SHP77 (cell line): ENCODE data around the gene PAX1.

Experiments used
- DNase-seq, 2 experiments: peaks; one replicate each; lab custom pipeline; 2025; lab: John Stamatoyannopoulos, UW

Gene PAX1

GRCh38 chr20:21739682-21740081 is 34.2 kb downstream of the PAX1 start:
- peak; percentile 66 to 70 for DNase-seq

GRCh38 chr20:21741266-21741665 is 35.8 kb downstream of the PAX1 start:
- DNase-seq, result no peak

GRCh38 chr20:21762646-21763045 is 57.2 kb downstream of the PAX1 start:
- no peak for DNase-seq

DNA sequence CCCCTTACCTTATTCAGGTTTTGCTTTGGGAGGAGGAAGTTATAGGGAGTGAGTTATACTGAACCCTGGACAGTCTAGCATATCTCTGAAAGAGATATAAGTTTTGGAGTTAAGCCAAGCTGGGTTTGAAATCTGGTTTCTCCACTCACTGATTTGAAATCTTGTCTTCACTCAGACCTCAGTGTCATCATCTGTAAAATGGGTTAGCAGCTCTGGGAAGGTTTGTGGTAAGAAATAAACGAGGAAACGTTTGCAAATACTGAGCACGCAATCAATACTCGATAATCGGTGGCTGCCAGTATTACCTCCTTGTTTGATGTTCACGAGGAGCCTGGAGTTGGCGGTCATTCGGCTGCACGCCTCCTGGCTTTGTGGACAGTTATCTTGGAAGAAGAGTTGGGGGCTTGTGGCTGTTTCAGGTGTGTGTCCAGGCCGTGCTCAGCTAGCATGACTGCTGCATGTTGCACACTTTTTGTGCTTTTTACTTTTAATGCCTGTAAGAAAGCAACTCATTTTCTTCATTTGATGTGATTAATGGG is 61.8 kb downstream of the PAX1 start:
- DNase-seq, result no peak

GRCh38 chr20:21767739-21768223 is 62.3 kb downstream of the PAX1 start:
- no peak for DNase-seq
